Measurements from ENCODE around the gene RASA4.
"Not testable (repeated sequence)": the region's sequence is repeated elsewhere in the genome, so short reads cannot be mapped to it uniquely, and the experiment has no call there.

- TF ChIP-seq RCOR1 (IDR thresholded peaks at IDR 0.05; ENCODE audit: insufficient replicate concordance, low read length); POLR2A (IDR thresholded peaks at IDR 0.05; ENCODE audit: low read depth, low read length); CTCF (conservative IDR thresholded peaks at IDR 0.05; ENCODE audit: low read depth, low read length); USF2 (IDR thresholded peaks at IDR 0.05; ENCODE audit: low read depth, low read length); CEBPB (IDR thresholded peaks at IDR 0.05; ENCODE audit: low read depth, low read length); NFE2L2 (IDR thresholded peaks at IDR 0.05; ENCODE audit: low read depth, low read length); FOS (IDR thresholded peaks at IDR 0.05; ENCODE audit: low read depth, low read length); BHLHE40 (IDR thresholded peaks at IDR 0.05; ENCODE audit: low read depth, low read length); RAD21 (IDR thresholded peaks at IDR 0.05; ENCODE audit: low read length); MAZ (IDR thresholded peaks at IDR 0.05; ENCODE audit: borderline replicate concordance, low read depth, low read length); RFX5 (IDR thresholded peaks at IDR 0.05; ENCODE audit: low read depth, low read length): not testable (repeated sequence)
Observed at GRCh38 chr7:102649924-102650323, 33.4 kb upstream of the RASA4 start, which contains the start of gene SPDYE2B.
